GM21528 (cell line): ENCODE data around the gene TMEM229A.
"Not testable (repeated sequence)": the region's sequence is repeated elsewhere in the genome, so short reads cannot be mapped to it uniquely, and the experiment has no call there.

Experiments
- ATAC-seq: cut with Tn5 transposase; IDR thresholded peaks from one replicate; pipeline ENCODE4 v1.9.1; 2021; ENCODE audit warnings: mild to moderate bottlenecking, moderate library complexity; ENCODE audit not compliant: unreplicated experiment, low FRiP score

Gene TMEM229A

GRCh38 chr7:124032369-124033094 is at the start of gene TMEM229A:
TSS of gene TMEM229A (minus strand) at chr7:124033067. CDS start at chr7:124033003, 64 bp downstream.
- ATAC-seq: no peak

GRCh38 chr7:124082234-124082633 is 49.4 kb upstream of the TMEM229A start:
- not testable (repeated sequence) for ATAC-seq

- ATAC-seq: no peak
Measured at GRCh38 chr7:124077546-124077945, 44.7 kb upstream of the TMEM229A start.

GRCh38 chr7:124076841-124077240 is 44.0 kb upstream of the TMEM229A start:
- no peak for ATAC-seq

GRCh38 chr7:124074007-124074406 is 41.1 kb upstream of the TMEM229A start:
- no peak for ATAC-seq

- ATAC-seq: no peak
Measured at GRCh38 chr7:124073310-124073645, 40.4 kb upstream of the TMEM229A start.

GRCh38 chr7:124072603-124073309 is 39.9 kb upstream of the TMEM229A start:
- ATAC-seq: no peak

GRCh38 chr7:124071843-124072242 is 39.0 kb upstream of the TMEM229A start:
- no peak for ATAC-seq

GRCh38 chr7:124062171-124062570 is 29.3 kb upstream of the TMEM229A start:
- ATAC-seq: no peak

- ATAC-seq: no peak
Measured at GRCh38 chr7:124060528-124060927, 27.7 kb upstream of the TMEM229A start.

- ATAC-seq: peak; percentile 100
Measured at GRCh38 chr7:124059375-124059774, 26.5 kb upstream of the TMEM229A start.

- no peak for ATAC-seq
Measured at GRCh38 chr7:124058515-124058914, 25.6 kb upstream of the TMEM229A start.

- no peak for ATAC-seq
Measured at GRCh38 chr7:124057872-124058271, 25.0 kb upstream of the TMEM229A start.

GRCh38 chr7:124056234-124056633 is 23.4 kb upstream of the TMEM229A start:
- ATAC-seq: no peak

- ATAC-seq: no peak
Measured at GRCh38 chr7:124051681-124052377, 19.0 kb upstream of the TMEM229A start.

- no peak for ATAC-seq
Measured at GRCh38 chr7:124042826-124043225, 10.0 kb upstream of the TMEM229A start.

- ATAC-seq: no peak
Measured at GRCh38 chr7:124041439-124041838, 8.6 kb upstream of the TMEM229A start.

- not testable (repeated sequence) for ATAC-seq
Measured at GRCh38 chr7:124037902-124038301, 5.0 kb upstream of the TMEM229A start.

- ATAC-seq: no peak
Measured at GRCh38 chr7:124035706-124036105, 2.8 kb upstream of the TMEM229A start.

GRCh38 chr7:124034754-124035100 is 1.9 kb upstream of the TMEM229A start:
- ATAC-seq: no peak
